ENCODE results near the gene AKR1C2.
"Not testable (repeated sequence)": the region's sequence is repeated elsewhere in the genome, so short reads cannot be mapped to it uniquely, and the experiment has no call there.

AKR1C2 gene

DNA sequence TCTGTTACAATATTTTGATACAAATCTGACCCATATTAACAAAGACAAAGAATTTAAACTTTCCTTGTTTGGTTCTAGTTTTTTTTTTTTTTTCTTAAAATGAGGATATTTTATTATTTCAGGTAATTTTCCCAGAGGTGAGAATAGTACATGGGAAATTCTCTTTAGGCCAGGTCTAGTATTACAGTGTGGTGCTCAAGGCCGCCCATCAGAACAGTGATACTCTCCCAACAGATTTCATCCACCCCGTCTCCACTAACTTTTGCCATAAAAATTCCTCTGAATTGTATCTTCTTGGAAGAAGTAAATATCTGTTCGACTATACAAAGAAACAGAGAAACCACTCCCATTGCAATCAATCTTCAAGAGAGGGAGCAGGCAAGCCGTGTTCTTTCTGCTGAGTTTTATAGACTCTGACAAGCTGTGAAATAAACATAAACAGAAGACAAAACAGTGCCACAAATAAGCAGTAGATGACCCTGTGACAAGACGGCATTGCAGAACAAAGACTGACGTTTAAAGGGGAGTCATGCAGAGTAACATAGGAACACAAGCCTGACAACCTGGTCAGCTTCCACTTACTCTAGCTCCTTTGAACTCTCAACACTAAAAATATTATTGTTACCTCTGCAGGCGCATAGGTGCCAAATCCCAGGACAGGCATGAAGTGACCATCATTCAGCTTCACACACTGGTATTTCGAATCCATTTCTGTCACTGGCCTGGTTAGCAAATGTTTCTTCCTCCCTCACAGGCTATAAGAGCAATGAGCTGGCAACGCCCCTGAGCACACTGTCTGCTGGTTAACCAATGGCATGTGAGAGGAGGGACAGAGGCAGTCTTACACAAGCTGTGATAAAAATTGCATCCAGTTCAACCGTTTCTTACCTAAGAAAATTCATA lies at the start of gene AKR1C2:
Gene AKR1C2, minus strand, starts transcription at position 731 of the 903 bp plus-strand sequence. Its CDS starts 22 bp downstream, at position 709.
- DNase-seq: not testable (repeated sequence)

- not testable (repeated sequence) for DNase-seq
Observed at GRCh38 chr10:5052951-5053500, 49.4 kb upstream of the AKR1C2 start.

- DNase-seq: no peak
Observed at GRCh38 chr10:5047912-5048628, 44.4 kb upstream of the AKR1C2 start.

GRCh38 chr10:5047055-5047454 lies 43.4 kb upstream of the AKR1C2 start:
- DNase-seq: not testable (repeated sequence)

- DNase-seq: no peak
Observed at GRCh38 chr10:5046410-5046809, 42.8 kb upstream of the AKR1C2 start.

GRCh38 chr10:5045095-5045494 lies 41.4 kb upstream of the AKR1C2 start:
- DNase-seq: no peak

GRCh38 chr10:5043716-5044115 lies 40.1 kb upstream of the AKR1C2 start:
- DNase-seq: no peak

- DNase-seq: no peak
Observed at GRCh38 chr10:5042922-5043321, 39.3 kb upstream of the AKR1C2 start.

- no peak for DNase-seq
Observed at GRCh38 chr10:5041471-5042023, 37.9 kb upstream of the AKR1C2 start.

DNA sequence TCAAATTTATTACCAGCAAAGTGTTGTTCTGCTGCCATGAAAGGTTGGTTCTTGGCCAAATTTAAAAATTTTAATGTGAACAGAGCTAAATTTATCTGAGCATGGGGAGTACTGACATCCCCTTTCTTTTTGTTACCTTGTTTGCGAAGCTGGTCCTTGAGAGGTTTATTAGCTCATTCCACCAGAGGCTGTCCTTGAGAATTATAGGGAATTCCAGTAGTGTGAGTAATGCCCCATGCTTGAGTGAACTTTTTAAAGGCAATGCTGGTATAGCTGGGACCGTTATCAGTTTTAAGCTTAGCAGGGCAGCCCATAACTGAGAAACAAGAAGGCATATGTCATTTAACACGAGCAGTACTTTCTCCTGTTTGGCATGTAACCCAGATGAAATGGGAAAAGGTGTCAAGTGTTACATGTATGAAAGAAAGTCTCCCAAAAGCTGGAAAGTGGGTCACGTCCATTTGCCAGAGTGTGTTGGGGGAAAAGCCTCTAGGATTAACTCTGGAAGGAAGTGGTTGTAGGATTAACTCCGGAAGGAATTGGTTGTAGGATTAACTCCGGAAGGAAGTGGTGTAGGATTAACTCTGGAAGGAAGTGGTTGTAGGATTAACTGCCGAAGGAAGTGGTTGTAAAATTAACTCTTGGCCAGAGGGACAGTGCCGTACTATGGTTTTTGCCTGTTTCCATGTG lies 37.3 kb upstream of the AKR1C2 start:
- DNase-seq: no peak

DNA sequence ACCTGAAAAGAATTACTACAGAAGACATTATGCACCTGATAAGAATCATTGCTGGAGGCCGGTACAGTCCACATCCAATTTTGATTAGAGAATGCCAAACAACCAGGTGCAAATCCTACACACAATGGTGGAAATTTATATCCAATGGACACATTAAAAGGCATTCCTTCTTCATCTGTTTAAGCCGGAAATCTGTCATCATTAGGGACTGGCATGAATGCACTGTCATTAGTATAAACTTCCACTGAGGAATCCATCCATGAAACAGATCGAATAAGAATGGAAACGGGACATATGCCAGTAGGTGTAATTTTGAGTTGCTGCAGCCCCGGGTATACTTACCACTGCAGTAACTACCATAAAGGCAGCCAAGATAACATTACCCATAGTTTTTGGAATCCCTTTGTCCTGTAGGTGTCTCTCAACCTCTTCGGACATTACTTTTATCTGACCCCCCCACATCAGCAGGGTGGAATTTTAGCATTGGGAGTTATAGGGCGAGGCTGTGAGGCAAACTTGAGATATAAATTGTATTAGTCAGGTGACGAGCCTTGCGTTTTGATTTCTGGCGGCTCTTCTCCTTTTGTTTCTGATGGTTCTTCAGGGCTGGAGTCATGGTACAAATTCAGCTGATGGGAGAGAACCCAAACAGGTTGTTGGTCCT lies 36.5 kb upstream of the AKR1C2 start:
- no peak for DNase-seq

- no peak for DNase-seq
Observed at GRCh38 chr10:5038733-5039132, 35.1 kb upstream of the AKR1C2 start.

- no peak for DNase-seq
Observed at GRCh38 chr10:5038101-5038500, 34.4 kb upstream of the AKR1C2 start.

GRCh38 chr10:5036511-5036910 lies 32.9 kb upstream of the AKR1C2 start:
- DNase-seq: no peak

DNA sequence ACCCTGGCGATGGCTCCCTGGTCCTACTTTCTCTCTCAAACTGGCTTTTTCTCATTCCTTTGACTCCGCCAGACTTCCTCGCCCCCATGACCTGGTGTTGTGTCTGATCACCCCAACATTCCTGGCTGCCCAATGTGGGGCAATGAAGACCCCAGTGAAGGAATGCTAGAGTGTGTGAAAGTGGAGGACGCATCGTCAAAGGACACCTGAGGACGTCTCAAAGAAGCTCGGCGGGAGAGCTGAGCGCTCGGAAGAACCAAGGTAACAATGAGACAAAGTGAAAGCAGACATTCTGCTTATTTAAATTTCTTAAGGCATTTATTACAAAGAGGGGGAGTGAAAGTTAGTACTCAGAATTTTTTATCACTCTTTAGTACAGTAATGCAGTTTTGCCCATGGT lies 31.7 kb upstream of the AKR1C2 start:
- no peak for DNase-seq

GRCh38 chr10:5034588-5034987 lies 30.9 kb upstream of the AKR1C2 start:
- DNase-seq: no peak

- no peak for DNase-seq
Observed at GRCh38 chr10:5033061-5033778, 29.6 kb upstream of the AKR1C2 start.

DNA sequence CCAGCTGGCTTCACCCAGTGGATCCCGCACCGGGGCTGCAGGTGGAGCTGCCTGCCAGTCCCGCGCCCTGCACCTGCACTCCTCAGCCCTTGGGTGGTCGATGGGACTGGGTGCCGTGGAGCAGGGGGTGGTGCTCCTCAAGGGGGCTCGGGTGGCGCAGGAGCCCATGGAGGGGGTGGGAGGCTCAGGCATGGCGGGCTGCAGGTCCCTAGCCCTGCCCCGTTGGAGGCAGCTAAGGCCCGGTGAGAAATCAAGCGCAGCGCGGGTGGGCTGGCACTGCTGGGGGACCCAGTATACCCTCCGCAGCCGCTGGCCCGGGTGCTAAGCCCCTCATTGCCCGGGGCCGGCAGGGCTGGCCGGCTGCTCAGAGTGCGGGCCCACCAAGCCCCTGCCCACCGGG lies 28.8 kb upstream of the AKR1C2 start:
- not testable (repeated sequence) for DNase-seq

- not testable (repeated sequence) for DNase-seq
Observed at GRCh38 chr10:5031588-5031987, 27.9 kb upstream of the AKR1C2 start.

DNA sequence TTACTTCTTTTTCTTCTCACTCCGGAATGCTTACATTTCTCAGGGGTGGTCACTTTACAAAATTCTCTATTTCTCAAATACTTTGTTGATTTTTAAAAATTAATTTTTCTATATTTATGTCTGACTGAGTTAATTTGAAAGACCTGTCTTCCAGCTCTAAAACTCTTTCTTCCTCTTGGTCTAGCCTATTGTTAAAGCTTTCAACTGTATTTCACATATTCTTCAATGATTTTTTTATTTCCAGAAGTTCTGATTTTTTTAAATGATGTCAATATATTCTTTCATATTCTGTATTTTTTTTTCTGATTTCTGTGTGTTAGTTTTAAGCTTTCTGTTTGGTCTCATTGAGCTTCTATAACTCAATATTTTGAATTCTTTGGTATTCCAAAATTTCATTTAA lies 27.3 kb upstream of the AKR1C2 start:
- no peak for DNase-seq

GRCh38 chr10:5025461-5025881 lies 21.8 kb upstream of the AKR1C2 start:
- DNase-seq: not testable (repeated sequence)
